Suprapubic skin (tissue), 3 donors: ENCODE measurements around the gene NABP2.

Experiments
- POLR2A ChIP-seq, 2 donors: fragments of 450-650 bp; IDR thresholded peaks; one replicate each; pipeline ENCODE4 v1.6.1; 2017; ENCODE audit warnings: antibody characterized with exemption in 2 of 2, mild to moderate bottlenecking in 2 of 2, moderate library complexity in 2 of 2
- TF ChIP-seq, protein P1 (sequence below), 2 donors: fragments of 200-600 bp in 1 of 2; fragments of 450-650 bp in 1 of 2; sonication (generic) in 1 of 2; IDR thresholded peaks; one replicate each; pipeline ENCODE4 v1.5.1; 2016 to 2019; ENCODE audit warnings: antibody characterized with exemption in 2 of 2, mild to moderate bottlenecking in 1 of 2, moderate library complexity in 1 of 2

DNA sequence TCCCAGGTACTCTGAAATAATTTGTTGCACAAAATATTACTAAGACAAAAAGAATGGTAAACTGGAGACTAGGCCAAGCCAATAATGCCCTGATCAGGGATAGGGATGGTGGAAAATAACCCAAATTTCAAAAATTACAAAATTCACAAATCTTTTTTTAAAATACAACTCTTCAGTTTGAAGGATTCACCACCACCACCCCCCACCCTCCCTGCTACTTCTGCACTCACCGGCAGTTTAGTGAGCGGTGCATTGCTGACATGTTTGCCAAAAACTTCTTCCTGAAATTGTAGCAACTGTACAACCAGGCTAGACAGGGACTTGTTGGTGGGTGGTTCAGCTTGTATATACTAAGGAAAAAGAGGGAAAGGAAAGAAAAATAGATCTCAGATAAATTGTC is 37.2 kb upstream of the NABP2 start:
- TF ChIP-seq POLR2A (IDR thresholded peaks at IDR 0.05) = no peak
- TF ChIP-seq, protein P1, sequence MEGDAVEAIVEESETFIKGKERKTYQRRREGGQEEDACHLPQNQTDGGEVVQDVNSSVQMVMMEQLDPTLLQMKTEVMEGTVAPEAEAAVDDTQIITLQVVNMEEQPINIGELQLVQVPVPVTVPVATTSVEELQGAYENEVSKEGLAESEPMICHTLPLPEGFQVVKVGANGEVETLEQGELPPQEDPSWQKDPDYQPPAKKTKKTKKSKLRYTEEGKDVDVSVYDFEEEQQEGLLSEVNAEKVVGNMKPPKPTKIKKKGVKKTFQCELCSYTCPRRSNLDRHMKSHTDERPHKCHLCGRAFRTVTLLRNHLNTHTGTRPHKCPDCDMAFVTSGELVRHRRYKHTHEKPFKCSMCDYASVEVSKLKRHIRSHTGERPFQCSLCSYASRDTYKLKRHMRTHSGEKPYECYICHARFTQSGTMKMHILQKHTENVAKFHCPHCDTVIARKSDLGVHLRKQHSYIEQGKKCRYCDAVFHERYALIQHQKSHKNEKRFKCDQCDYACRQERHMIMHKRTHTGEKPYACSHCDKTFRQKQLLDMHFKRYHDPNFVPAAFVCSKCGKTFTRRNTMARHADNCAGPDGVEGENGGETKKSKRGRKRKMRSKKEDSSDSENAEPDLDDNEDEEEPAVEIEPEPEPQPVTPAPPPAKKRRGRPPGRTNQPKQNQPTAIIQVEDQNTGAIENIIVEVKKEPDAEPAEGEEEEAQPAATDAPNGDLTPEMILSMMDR (IDR thresholded peaks at IDR 0.05) = no peak
